Measurements from ENCODE around the gene HECTD4. TPM values are rescaled to one million over a fixed set of nuclear protein-coding genes. Genes with fewer than 3 reads are reported as not detected.

Gene HECTD4
- total and polyA plus RNA-seq, 2 of the 4 experiments (the other 2 are of a cell fraction): 12.9 to 13.0 TPM

DNA sequence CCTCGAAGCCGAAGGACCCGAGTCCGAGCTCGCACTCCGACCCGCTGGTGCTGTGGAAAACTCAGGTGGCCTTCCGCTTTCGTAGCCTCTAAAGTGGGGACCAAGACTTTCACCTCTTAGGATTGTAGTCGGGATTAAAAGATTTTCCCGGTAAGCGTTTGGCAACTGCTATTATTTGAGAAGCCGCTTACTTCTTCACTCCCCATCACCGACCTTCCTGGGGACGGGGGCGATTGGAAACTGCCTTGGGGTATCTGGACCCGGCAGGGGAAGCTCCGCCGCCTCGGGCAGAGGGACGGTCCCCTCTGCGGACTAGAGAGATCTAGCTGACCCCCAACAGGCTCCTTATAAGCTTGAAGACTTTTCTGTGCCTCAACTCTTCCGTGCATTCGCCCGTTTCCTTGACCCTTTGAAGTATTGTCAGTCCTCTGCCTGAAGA lies 256.2 kb downstream of the HECTD4 start:
- H3K4me1 ChIP-seq (ENCODE audit: control insufficient read depth, insufficient read depth, low read length): peaks cover 19% of the 10 kb centered on the region
- peak overlapping the region; percentile 83 for H3K4me3 ChIP-seq (ENCODE audit: insufficient read depth, low read depth, low read length)
- peak overlapping the region; percentile 30; the same call in 1 of the 2 replicates for H2AK5ac ChIP-seq (ENCODE audit: low read depth, low read length)
- H3K56ac ChIP-seq (ENCODE audit: extremely low read depth, insufficient read depth, low read length): peak overlapping the region; percentile 65; the same call in 1 of the 2 replicates
- in situ Hi-C loops (cut with MboI; ENCODE audit: low sequenced_read_pairs) (no loop called here), dilution Hi-C loops (cut with HindIII; ENCODE audit: low sequenced_read_pairs, unreplicated experiment) (no loop called here), intact Hi-C loops (cut with micrococcal nuclease) (loop anchor here (10.0 kb wide), 1 partner anchor 181 kb away; no protein-coding TSS in a partner anchor)
- H4K20me1 ChIP-seq (ENCODE audit: insufficient read depth, low read length): peaks cover 10% of the 10 kb centered on the region
- H4K91ac ChIP-seq (ENCODE audit: insufficient read depth, low read depth, low read length): peak overlapping the region; percentile 57; the same call in 1 of the 2 replicates
- H4K5ac ChIP-seq (ENCODE audit: low read depth, low read length): no peak overlapping the region
- no peaks in the 10 kb centered on the region for H3K9me3 ChIP-seq (ENCODE audit: control insufficient read depth, insufficient read depth, low read length)
- H4K8ac ChIP-seq (ENCODE audit: low read depth in 2 of 2, low read length in 2 of 2): peak overlapping the region; percentile 9 to 33; a peak in 2 of 4 replicates
- H3K18ac ChIP-seq (ENCODE audit: low read depth, low read length): peak overlapping the region; percentile 4; the same call in 1 of the 2 replicates
- H3K27ac ChIP-seq (ENCODE audit: insufficient read depth, low read length): peak overlapping the region; percentile 92
- DNase-seq (no peak), ATAC-seq (ENCODE audit: low read depth) (no peak)
- H3K36me3 ChIP-seq (ENCODE audit: control insufficient read depth, insufficient read depth, low read length): no peaks in the 10 kb centered on the region
- H3K79me1 ChIP-seq (ENCODE audit: low read depth in 1 of 2, low read length in 2 of 2): peaks cover 7 to 46% of the 10 kb centered on the region in 2 experiments
- peak overlapping the region; percentile 91 for H3K4ac ChIP-seq (ENCODE audit: low read depth, low read length)
- H2BK15ac ChIP-seq (ENCODE audit: low read depth, low read length): no peak overlapping the region
- peak overlapping the region; percentile 90 for H2BK5ac ChIP-seq (ENCODE audit: low read depth, low read length, poor library complexity, severe bottlenecking)
- no peak overlapping the region for H2BK20ac ChIP-seq (ENCODE audit: low read depth, low read length)
- 2% methylated on average over 6 of the region's 25 CpGs; no CpG with 5 or more reads in 1 of the 2 experiments for WGBS, 2 experiments (ENCODE audit: extremely low coverage in 2 of 2, insufficient read length in 1 of 2)
- peak overlapping the region; percentile 69 for H3K4me2 ChIP-seq (ENCODE audit: low read depth, low read length)
- CTCF ChIA-PET: no interaction called here
- BruUV-seq (replicated peaks): no TSS peak
- no peak overlapping the region for H2BK120ac ChIP-seq (ENCODE audit: low read depth, low read length)
- peak overlapping the region; percentile 93 for H3K14ac ChIP-seq (replicated peaks; ENCODE audit: low read depth, low read length)
- peaks cover 9% of the 10 kb centered on the region; the same call in 1 of the 2 replicates for H3K9me1 ChIP-seq (ENCODE audit: insufficient read depth, low read length)
- POLR2A ChIA-PET (ENCODE audit: unreplicated experiment): no interaction called here
- peak overlapping the region; percentile 90 for H2AK9ac ChIP-seq (replicated peaks; ENCODE audit: low read depth, low read length, poor library complexity)
- H3K23ac ChIP-seq (ENCODE audit: low read depth, low read length): peak overlapping the region; percentile 97
- TF ChIP-seq USF2 (IDR thresholded peaks at IDR 0.05; ENCODE audit: low read depth, low read length) (no peak), POLR2A (IDR thresholded peaks at IDR 0.05; ENCODE audit: low read depth, low read length) (no peak)
- H3K9ac ChIP-seq (ENCODE audit: low read depth, low read length): peak overlapping the region; percentile 75
- no peaks in the 10 kb centered on the region for H3K27me3 ChIP-seq (ENCODE audit: control insufficient read depth, insufficient read depth, low read length)
- peak overlapping the region; percentile 90 for H2AFZ ChIP-seq (replicated peaks; ENCODE audit: low read length, poor library complexity)

Data from IMR-90 (cell line).